Liver (tissue), 9 donors: ENCODE results near the gene COL23A1. TPM values are rescaled to one million over a fixed set of nuclear protein-coding genes. Genes with fewer than 3 reads are reported as not detected.
A peak's percentile ranks its signal among the peaks of the same experiment; 100 is the strongest.

ENCODE experiments used
- DNase-seq: peaks from one replicate; pipeline ENCODE4 v3.0.0-alpha.2; 2017; ENCODE audit warnings: low spot score
- H3K27ac ChIP-seq, 2 donors: one replicate each; pipeline ENCODE4 v1.7.0; 2013; ENCODE audit warnings: inconsistent platforms in 2 of 2, low read length in 2 of 2, control low read depth in 1 of 2, low read depth in 1 of 2, mild to moderate bottlenecking in 1 of 2
- H3K27me3 ChIP-seq, 4 donors: one replicate each; pipeline versions ENCODE4 v1.6.1 to v1.7.0; 2013; ENCODE audit warnings: low read length in 3 of 4, inconsistent platforms in 1 of 4, mild to moderate bottlenecking in 1 of 4, moderate library complexity in 1 of 4; ENCODE audit not compliant: control insufficient read depth in 4 of 4, insufficient read depth in 4 of 4
- H3K36me3 ChIP-seq, 4 donors: one replicate each; pipeline versions ENCODE4 v1.6.1 to v1.7.0; 2013; ENCODE audit warnings: low read length in 3 of 4, mild to moderate bottlenecking in 3 of 4, low read depth in 1 of 4, moderate library complexity in 1 of 4; ENCODE audit not compliant: control insufficient read depth in 4 of 4, insufficient read depth in 3 of 4
- H3K4me1 ChIP-seq, 4 donors: one replicate each; pipeline versions ENCODE4 v1.6.1 to v1.7.0; 2013; ENCODE audit warnings: low read length in 3 of 4, mild to moderate bottlenecking in 3 of 4, moderate library complexity in 1 of 4; ENCODE audit not compliant: control insufficient read depth in 4 of 4, insufficient read depth in 4 of 4
- H3K4me3 ChIP-seq, 3 donors: one replicate each; pipeline versions ENCODE4 v1.6.1 to v1.7.0; 2013; ENCODE audit warnings: low read length in 3 of 3, control low read depth in 1 of 3, low read depth in 1 of 3, mild to moderate bottlenecking in 1 of 3
- H3K9ac ChIP-seq, 2 donors: one replicate each; pipeline ENCODE4 v1.7.0; 2013; ENCODE audit warnings: low read length in 2 of 2, mild to moderate bottlenecking in 2 of 2, moderate library complexity in 2 of 2, control low read depth in 1 of 2, low read depth in 1 of 2
- H3K9me3 ChIP-seq, 4 donors: one replicate each; pipeline versions ENCODE4 v1.6.1 to v1.7.0; 2013; ENCODE audit warnings: low read length in 3 of 4; ENCODE audit not compliant: control insufficient read depth in 4 of 4
- EGR1 ChIP-seq, 2 donors: IDR thresholded peaks; 2 replicates each; pipeline ENCODE4 v1.6.1; 2016 to 2018; ENCODE audit warnings: antibody characterized with exemption in 2 of 2, low read depth in 2 of 2
- FOXA1 ChIP-seq: IDR thresholded peaks from 2 replicates; pipeline ENCODE4 v1.6.1; 2016; ENCODE audit warnings: antibody characterized with exemption
- FOXA2 ChIP-seq: IDR thresholded peaks from 2 replicates; pipeline ENCODE4 v1.6.1; 2016; ENCODE audit warnings: antibody characterized with exemption
- GABPA ChIP-seq, 2 donors: IDR thresholded peaks in 1 of 2; conservative IDR thresholded peaks in 1 of 2; 2 replicates each; pipeline ENCODE4 v1.6.1; 2016; ENCODE audit warnings: antibody characterized with exemption in 2 of 2, mild to moderate bottlenecking in 1 of 2, moderate library complexity in 1 of 2
- HNF4A ChIP-seq, 2 donors: conservative IDR thresholded peaks; 2 replicates each; pipeline ENCODE4 v1.6.1; 2016; ENCODE audit warnings: antibody characterized with exemption in 2 of 2, mild to moderate bottlenecking in 2 of 2
- HNF4G ChIP-seq: IDR thresholded peaks from 2 replicates; pipeline ENCODE4 v1.6.1; 2016; ENCODE audit warnings: antibody characterized with exemption
- JUND ChIP-seq, 2 donors: IDR thresholded peaks; 2 replicates each; pipeline ENCODE4 v1.6.1; 2016; ENCODE audit warnings: antibody characterized with exemption in 2 of 2
- NR2F2 ChIP-seq: IDR thresholded peaks from 2 replicates; pipeline ENCODE4 v1.6.1; 2016; ENCODE audit warnings: antibody characterized with exemption
- RAD21 ChIP-seq, 2 donors: IDR thresholded peaks; 2 replicates each; pipeline ENCODE4 v1.6.1; 2016; ENCODE audit warnings: antibody characterized with exemption in 2 of 2, mild to moderate bottlenecking in 2 of 2
- RXRA ChIP-seq, 2 donors: IDR thresholded peaks; 2 replicates each; pipeline ENCODE4 v1.6.1; 2017 to 2018; ENCODE audit warnings: antibody characterized with exemption in 2 of 2, mild to moderate bottlenecking in 1 of 2
- SP1 ChIP-seq: IDR thresholded peaks from 2 replicates; pipeline ENCODE4 v1.6.1; 2018; ENCODE audit warnings: antibody characterized with exemption, mild to moderate bottlenecking
- YY1 ChIP-seq: IDR thresholded peaks from 2 replicates; pipeline ENCODE4 v1.6.1; 2016; ENCODE audit warnings: antibody characterized with exemption, mild to moderate bottlenecking
- WGBS: extraction: QIAGEN DNeasy Blood & Tissue Kit; methylation state at CpG from one replicate; pipeline ENCODE4 v1.1.7; 2013; 5-methylcytosine and 5-hydroxymethylcytosine counted together
- polyA plus RNA-seq, 2 donors: library from polyadenylated mRNA; stranded (reverse) in 1 of 2; unstranded in 1 of 2; fragments of 200-250 nt in 1 of 2; fragments of >200 nt in 1 of 2; fragmentation: Nextera tagmentation in 1 of 2; extraction: Ambion mirVana in 1 of 2; gene quantifications; one replicate each; pipeline versions ENCODE4 v1.2.1 to v1.2.3, GENCODE V29; 2013 to 2015
- total RNA-seq, 2 donors: library from RNA; depleted of rRNA; stranded (reverse); fragments of >200 nt; gene quantifications; one replicate each; pipeline ENCODE4 v1.2.3, GENCODE V29; 2014
- TF ChIP-seq, protein P1 (sequence below): IDR thresholded peaks from 2 replicates; pipeline ENCODE4 v1.6.1; 2016; ENCODE audit warnings: antibody characterized with exemption
- TF ChIP-seq, protein P2 (sequence below): IDR thresholded peaks from 2 replicates; pipeline ENCODE4 v1.6.1; 2016; ENCODE audit warnings: antibody characterized with exemption
- TF ChIP-seq, protein P3 (sequence below): fragments of 150-350 bp; IDR thresholded peaks from 2 replicates; pipeline ENCODE4 v1.5.1; 2017; ENCODE audit warnings: improper control_type of control experiment, low read depth, low read length; ENCODE audit not compliant: missing input control
- TF ChIP-seq, protein P4 (sequence below): IDR thresholded peaks from 2 replicates; pipeline ENCODE4 v1.6.1; 2016; ENCODE audit warnings: antibody characterized with exemption
- TF ChIP-seq, protein P5 (sequence below): IDR thresholded peaks from 2 replicates; pipeline ENCODE4 v1.6.1; 2016; ENCODE audit warnings: antibody characterized with exemption, mild to moderate bottlenecking
- donor health status: healthy.
- donor health status: healthy.
- donor health status: healthy.
- donor health status: healthy.
- donor health status: healthy.

COL23A1 gene
- total and polyA plus RNA-seq, 4 donors, result 0.08 to 1.4 (median 0.27) TPM

DNA sequence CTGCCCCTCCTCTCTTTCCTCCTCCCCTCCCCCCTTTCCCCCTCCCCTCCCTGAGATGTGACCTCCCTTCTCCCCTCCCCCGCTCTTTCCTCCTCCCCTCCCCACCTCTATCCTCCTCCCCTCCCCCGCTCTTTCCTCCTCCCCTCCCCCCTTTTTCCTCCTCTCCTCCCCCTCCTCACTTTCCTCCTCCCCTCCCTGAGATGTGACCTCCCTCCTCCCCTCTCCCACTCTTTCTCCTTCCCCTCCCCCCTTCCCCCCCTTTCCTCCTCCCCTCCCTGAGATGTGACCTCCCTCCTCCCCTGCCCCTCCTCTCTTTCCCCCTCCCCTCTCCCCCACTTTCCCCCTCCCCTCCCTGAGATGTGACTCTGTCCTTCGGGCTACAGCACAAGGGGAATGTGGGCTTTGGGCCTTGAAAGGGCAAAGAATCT is 169.8 kb downstream of the COL23A1 start:
- H3K27me3 ChIP-seq, result no peaks in the 10 kb centered on the region
- no peaks in the 10 kb centered on the region for H3K36me3 ChIP-seq
- H3K9me3 ChIP-seq, result no peaks in the 10 kb centered on the region
- no peak overlapping the region for H3K9ac ChIP-seq
- H3K27ac ChIP-seq, result no peak overlapping the region
- WGBS, result 36% methylated on average over 3 of the region's 3 CpGs
- TF ChIP-seq GABPA (IDR thresholded peaks at IDR 0.05 in 1 of 2, conservative IDR thresholded peaks at IDR 0.05 in 1 of 2) (no peak), FOXA2 (no peak), HNF4A (conservative IDR thresholded peaks at IDR 0.05) (no peak), RXRA (IDR thresholded peaks at IDR 0.05) (no peak), FOXA1 (no peak), HNF4G (no peak), RAD21 (IDR thresholded peaks at IDR 0.05) (no peak), YY1 (no peak)
- TF ChIP-seq, protein P1, sequence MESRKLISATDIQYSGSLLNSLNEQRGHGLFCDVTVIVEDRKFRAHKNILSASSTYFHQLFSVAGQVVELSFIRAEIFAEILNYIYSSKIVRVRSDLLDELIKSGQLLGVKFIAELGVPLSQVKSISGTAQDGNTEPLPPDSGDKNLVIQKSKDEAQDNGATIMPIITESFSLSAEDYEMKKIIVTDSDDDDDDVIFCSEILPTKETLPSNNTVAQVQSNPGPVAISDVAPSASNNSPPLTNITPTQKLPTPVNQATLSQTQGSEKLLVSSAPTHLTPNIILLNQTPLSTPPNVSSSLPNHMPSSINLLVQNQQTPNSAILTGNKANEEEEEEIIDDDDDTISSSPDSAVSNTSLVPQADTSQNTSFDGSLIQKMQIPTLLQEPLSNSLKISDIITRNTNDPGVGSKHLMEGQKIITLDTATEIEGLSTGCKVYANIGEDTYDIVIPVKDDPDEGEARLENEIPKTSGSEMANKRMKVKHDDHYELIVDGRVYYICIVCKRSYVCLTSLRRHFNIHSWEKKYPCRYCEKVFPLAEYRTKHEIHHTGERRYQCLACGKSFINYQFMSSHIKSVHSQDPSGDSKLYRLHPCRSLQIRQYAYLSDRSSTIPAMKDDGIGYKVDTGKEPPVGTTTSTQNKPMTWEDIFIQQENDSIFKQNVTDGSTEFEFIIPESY, result no peak
- TF ChIP-seq, protein P2, sequence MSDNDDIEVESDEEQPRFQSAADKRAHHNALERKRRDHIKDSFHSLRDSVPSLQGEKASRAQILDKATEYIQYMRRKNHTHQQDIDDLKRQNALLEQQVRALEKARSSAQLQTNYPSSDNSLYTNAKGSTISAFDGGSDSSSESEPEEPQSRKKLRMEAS, result no peak
- TF ChIP-seq, protein P3, sequence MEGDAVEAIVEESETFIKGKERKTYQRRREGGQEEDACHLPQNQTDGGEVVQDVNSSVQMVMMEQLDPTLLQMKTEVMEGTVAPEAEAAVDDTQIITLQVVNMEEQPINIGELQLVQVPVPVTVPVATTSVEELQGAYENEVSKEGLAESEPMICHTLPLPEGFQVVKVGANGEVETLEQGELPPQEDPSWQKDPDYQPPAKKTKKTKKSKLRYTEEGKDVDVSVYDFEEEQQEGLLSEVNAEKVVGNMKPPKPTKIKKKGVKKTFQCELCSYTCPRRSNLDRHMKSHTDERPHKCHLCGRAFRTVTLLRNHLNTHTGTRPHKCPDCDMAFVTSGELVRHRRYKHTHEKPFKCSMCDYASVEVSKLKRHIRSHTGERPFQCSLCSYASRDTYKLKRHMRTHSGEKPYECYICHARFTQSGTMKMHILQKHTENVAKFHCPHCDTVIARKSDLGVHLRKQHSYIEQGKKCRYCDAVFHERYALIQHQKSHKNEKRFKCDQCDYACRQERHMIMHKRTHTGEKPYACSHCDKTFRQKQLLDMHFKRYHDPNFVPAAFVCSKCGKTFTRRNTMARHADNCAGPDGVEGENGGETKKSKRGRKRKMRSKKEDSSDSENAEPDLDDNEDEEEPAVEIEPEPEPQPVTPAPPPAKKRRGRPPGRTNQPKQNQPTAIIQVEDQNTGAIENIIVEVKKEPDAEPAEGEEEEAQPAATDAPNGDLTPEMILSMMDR, result no peak
- DNase-seq, result peak; percentile 28
- no peaks in the 10 kb centered on the region for H3K4me1 ChIP-seq
- H3K4me3 ChIP-seq, result no peak overlapping the region

DNA sequence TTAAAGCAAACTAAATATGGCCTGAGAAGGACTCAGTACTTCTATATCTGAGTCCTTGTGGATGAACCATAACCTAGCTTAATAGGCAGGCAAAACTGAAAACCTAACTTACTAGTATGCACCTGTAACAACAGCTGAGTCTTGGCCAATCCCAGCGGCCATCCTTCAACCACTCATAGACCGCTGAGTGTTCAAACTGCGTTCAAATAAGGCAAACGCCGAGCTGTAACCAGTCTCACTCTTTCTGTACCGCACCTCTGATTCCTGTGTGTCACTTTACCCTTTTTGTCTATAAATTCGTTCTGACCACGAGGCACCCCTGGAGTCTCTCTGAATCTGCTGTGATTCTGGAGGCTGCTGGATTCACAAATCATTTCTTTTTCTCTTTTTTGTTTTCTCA is 170.5 kb downstream of the COL23A1 start:
- no peaks in the 10 kb centered on the region for H3K9me3 ChIP-seq
- H3K27ac ChIP-seq, result no peak overlapping the region
- no peak for DNase-seq

More for the DNA sequence above, 170.5 kb downstream of the COL23A1 start:
- TF ChIP-seq YY1 (no peak), GABPA (IDR thresholded peaks at IDR 0.05 in 1 of 2, conservative IDR thresholded peaks at IDR 0.05 in 1 of 2) (no peak), JUND (IDR thresholded peaks at IDR 0.05) (no peak), FOXA2 (no peak), HNF4A (conservative IDR thresholded peaks at IDR 0.05) (no peak), HNF4G (no peak), NR2F2 (no peak), EGR1 (IDR thresholded peaks at IDR 0.05; ENCODE audit: low read depth in 2 of 2) (no peak), RAD21 (IDR thresholded peaks at IDR 0.05) (no peak), FOXA1 (no peak), SP1 (no peak), RXRA (IDR thresholded peaks at IDR 0.05) (no peak)
- TF ChIP-seq, protein P1, result no peak
- TF ChIP-seq, protein P4, sequence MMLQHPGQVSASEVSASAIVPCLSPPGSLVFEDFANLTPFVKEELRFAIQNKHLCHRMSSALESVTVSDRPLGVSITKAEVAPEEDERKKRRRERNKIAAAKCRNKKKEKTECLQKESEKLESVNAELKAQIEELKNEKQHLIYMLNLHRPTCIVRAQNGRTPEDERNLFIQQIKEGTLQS, result no peak
- TF ChIP-seq, protein P5, sequence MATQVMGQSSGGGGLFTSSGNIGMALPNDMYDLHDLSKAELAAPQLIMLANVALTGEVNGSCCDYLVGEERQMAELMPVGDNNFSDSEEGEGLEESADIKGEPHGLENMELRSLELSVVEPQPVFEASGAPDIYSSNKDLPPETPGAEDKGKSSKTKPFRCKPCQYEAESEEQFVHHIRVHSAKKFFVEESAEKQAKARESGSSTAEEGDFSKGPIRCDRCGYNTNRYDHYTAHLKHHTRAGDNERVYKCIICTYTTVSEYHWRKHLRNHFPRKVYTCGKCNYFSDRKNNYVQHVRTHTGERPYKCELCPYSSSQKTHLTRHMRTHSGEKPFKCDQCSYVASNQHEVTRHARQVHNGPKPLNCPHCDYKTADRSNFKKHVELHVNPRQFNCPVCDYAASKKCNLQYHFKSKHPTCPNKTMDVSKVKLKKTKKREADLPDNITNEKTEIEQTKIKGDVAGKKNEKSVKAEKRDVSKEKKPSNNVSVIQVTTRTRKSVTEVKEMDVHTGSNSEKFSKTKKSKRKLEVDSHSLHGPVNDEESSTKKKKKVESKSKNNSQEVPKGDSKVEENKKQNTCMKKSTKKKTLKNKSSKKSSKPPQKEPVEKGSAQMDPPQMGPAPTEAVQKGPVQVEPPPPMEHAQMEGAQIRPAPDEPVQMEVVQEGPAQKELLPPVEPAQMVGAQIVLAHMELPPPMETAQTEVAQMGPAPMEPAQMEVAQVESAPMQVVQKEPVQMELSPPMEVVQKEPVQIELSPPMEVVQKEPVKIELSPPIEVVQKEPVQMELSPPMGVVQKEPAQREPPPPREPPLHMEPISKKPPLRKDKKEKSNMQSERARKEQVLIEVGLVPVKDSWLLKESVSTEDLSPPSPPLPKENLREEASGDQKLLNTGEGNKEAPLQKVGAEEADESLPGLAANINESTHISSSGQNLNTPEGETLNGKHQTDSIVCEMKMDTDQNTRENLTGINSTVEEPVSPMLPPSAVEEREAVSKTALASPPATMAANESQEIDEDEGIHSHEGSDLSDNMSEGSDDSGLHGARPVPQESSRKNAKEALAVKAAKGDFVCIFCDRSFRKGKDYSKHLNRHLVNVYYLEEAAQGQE, result no peak
- TF ChIP-seq, protein P2, result no peak
- no peak overlapping the region for H3K9ac ChIP-seq
- no peaks in the 10 kb centered on the region for H3K36me3 ChIP-seq
- H3K4me1 ChIP-seq, result no peaks in the 10 kb centered on the region
- H3K27me3 ChIP-seq, result no peaks in the 10 kb centered on the region
- 58% methylated on average over 8 of the region's 8 CpGs for WGBS
- no peak overlapping the region for H3K4me3 ChIP-seq
